Fibroblast of lung (primary cell): ENCODE measurements around the gene SLC5A10. TPM values are rescaled to one million over a fixed set of nuclear protein-coding genes. Genes with fewer than 3 reads are reported as not detected.

Experiments used
- DNase-seq, 2 donors: peaks; one replicate each; pipeline versions ENCODE4 v3.0.0 to v3.0.0-alpha.2; 2010; ENCODE audit warnings: low read depth in 2 of 2
- H2AFZ ChIP-seq: 2 replicates; pipeline ENCODE4 v1.5.1; 2012; ENCODE audit warnings: low read length, control low read depth, inconsistent platforms
- H3K27ac ChIP-seq: 2 replicates; pipeline ENCODE4 v1.5.1; 2011; ENCODE audit warnings: low read length, control low read depth; ENCODE audit not compliant: insufficient read depth
- H3K27me3 ChIP-seq: 2 replicates; pipeline ENCODE4 v1.5.1; 2011; ENCODE audit warnings: mild to moderate bottlenecking, low read length; ENCODE audit not compliant: control insufficient read depth, insufficient read depth
- H3K36me3 ChIP-seq: 2 replicates; pipeline ENCODE4 v1.5.1; 2011; ENCODE audit warnings: low read length; ENCODE audit not compliant: control insufficient read depth, insufficient read depth
- H3K4me1 ChIP-seq: 2 replicates; pipeline ENCODE4 v1.5.1; 2011; ENCODE audit warnings: low read length; ENCODE audit not compliant: control insufficient read depth, insufficient read depth; ENCODE audit errors: extremely low read depth
- H3K4me2 ChIP-seq: 2 replicates; pipeline ENCODE4 v1.5.1; 2011; ENCODE audit warnings: low read length, control low read depth; ENCODE audit not compliant: insufficient read depth; ENCODE audit errors: extremely low read depth
- H3K4me3 ChIP-seq, 4 experiments: fragments of 200-600 bp in 1 of 4; sonication (generic) in 1 of 4; replicated peaks in 1 of 4; 2 replicates each; pipeline ENCODE4 v1.5.1; 2011 to 2016; ENCODE audit warnings: low read length in 4 of 4, low read depth in 3 of 4, mild to moderate bottlenecking in 3 of 4, control low read depth in 2 of 4, inconsistent platforms in 1 of 4, mixed read lengths in 1 of 4; ENCODE audit not compliant: insufficient read depth in 1 of 4; ENCODE audit errors: control extremely low read depth in 1 of 4
- H3K79me2 ChIP-seq: 2 replicates; pipeline ENCODE4 v1.5.1; 2012; ENCODE audit warnings: mild to moderate bottlenecking, low read length, inconsistent platforms; ENCODE audit not compliant: control insufficient read depth, insufficient read depth
- H3K9ac ChIP-seq: 2 replicates; pipeline ENCODE4 v1.5.1; 2011; ENCODE audit warnings: mild to moderate bottlenecking, low read length, control low read depth; ENCODE audit not compliant: insufficient read depth
- H3K9me3 ChIP-seq: 2 replicates; pipeline ENCODE4 v1.5.1; 2012; ENCODE audit warnings: low read depth, low read length; ENCODE audit not compliant: control insufficient read depth, insufficient read depth
- H4K20me1 ChIP-seq: 2 replicates; pipeline ENCODE4 v1.5.1; 2011; ENCODE audit warnings: low read length; ENCODE audit not compliant: control insufficient read depth, insufficient read depth; ENCODE audit errors: extremely low read depth
- EZH2 ChIP-seq: IDR thresholded peaks from 2 replicates; pipeline ENCODE4 v1.5.1; 2012; ENCODE audit warnings: low read length, control low read depth, mild to moderate bottlenecking; ENCODE audit errors: missing control alignments
- polyA plus RNA-seq, 2 donors: library from polyadenylated mRNA; depleted of rRNA in 1 of 2; stranded (reverse) in 1 of 2; unstranded in 1 of 2; fragments of >200 nt; gene quantifications; 2 replicates each; pipeline ENCODE4 v1.2.1, GENCODE V29; 2011 to 2012; ENCODE audit warnings: missing spikeins in 1 of 2
- total RNA-seq: library from RNA; depleted of rRNA; stranded (reverse); fragments of >200 nt; gene quantifications from 2 replicates; pipeline ENCODE4 v1.2.1, GENCODE V29; 2014
- TF ChIP-seq, protein P1 (sequence below), 2 donors: IDR thresholded peaks in 1 of 2; conservative IDR thresholded peaks in 1 of 2; 1 replicate in 1 of 2; 2 replicates in 1 of 2; pipeline ENCODE4 v1.5.1; 2011 to 2012; ENCODE audit warnings: low read length in 2 of 2, control low read depth in 1 of 2, inconsistent platforms in 1 of 2, low read depth in 1 of 2, mild to moderate bottlenecking in 1 of 2

SLC5A10 gene
- total and polyA plus RNA-seq, 2 donors (not counting 1 experiment from before 2014, with no cell fraction given) = not detected

GRCh38 chr17:19017804-19018599, 66.0 kb downstream of the SLC5A10 start:
- Histone ChIP-seq H3K9me3 (no peaks in the 10 kb centered on the region), H3K4me1 (no peaks in the 10 kb centered on the region), H3K27me3 (no peaks in the 10 kb centered on the region), H2AFZ (no peak overlapping the region), H4K20me1 (no peaks in the 10 kb centered on the region), H3K4me3 (no peak overlapping the region), H3K9ac (no peak overlapping the region), H3K36me3 (no peaks in the 10 kb centered on the region), H3K4me2 (no peak overlapping the region), H3K27ac (no peak overlapping the region), H3K79me2 (no peaks in the 10 kb centered on the region)
- TF ChIP-seq EZH2 = no peak
- TF ChIP-seq, protein P1, sequence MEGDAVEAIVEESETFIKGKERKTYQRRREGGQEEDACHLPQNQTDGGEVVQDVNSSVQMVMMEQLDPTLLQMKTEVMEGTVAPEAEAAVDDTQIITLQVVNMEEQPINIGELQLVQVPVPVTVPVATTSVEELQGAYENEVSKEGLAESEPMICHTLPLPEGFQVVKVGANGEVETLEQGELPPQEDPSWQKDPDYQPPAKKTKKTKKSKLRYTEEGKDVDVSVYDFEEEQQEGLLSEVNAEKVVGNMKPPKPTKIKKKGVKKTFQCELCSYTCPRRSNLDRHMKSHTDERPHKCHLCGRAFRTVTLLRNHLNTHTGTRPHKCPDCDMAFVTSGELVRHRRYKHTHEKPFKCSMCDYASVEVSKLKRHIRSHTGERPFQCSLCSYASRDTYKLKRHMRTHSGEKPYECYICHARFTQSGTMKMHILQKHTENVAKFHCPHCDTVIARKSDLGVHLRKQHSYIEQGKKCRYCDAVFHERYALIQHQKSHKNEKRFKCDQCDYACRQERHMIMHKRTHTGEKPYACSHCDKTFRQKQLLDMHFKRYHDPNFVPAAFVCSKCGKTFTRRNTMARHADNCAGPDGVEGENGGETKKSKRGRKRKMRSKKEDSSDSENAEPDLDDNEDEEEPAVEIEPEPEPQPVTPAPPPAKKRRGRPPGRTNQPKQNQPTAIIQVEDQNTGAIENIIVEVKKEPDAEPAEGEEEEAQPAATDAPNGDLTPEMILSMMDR (conservative IDR thresholded peaks at IDR 0.05 in 1 of 2, IDR thresholded peaks at IDR 0.05 in 1 of 2; ENCODE audit: low read depth in 1 of 2, low read length in 2 of 2) = no peak
- no peak for DNase-seq

DNA sequence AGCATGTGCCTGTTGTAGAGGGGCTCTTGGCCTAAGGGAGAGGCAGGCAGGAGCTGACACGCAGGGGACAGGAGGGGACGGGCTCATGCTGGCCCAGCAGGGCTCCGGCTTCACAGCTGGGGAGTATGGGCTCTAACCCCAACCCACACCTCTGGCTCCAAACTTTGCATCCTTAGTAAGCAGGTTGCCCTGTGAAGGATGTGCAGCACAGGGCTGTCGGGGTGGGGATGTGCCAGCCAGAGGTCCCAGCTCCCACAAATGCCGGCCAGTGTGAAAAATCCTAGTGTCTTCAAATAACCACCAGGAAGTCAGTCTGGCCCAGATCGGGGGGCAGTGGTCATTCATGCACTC, 66.6 kb downstream of the SLC5A10 start:
- no peak for TF ChIP-seq EZH2
- TF ChIP-seq, protein P1 (conservative IDR thresholded peaks at IDR 0.05 in 1 of 2, IDR thresholded peaks at IDR 0.05 in 1 of 2; ENCODE audit: low read depth in 1 of 2, low read length in 2 of 2) = no peak
- no peak overlapping the region for H3K27ac ChIP-seq

DNA sequence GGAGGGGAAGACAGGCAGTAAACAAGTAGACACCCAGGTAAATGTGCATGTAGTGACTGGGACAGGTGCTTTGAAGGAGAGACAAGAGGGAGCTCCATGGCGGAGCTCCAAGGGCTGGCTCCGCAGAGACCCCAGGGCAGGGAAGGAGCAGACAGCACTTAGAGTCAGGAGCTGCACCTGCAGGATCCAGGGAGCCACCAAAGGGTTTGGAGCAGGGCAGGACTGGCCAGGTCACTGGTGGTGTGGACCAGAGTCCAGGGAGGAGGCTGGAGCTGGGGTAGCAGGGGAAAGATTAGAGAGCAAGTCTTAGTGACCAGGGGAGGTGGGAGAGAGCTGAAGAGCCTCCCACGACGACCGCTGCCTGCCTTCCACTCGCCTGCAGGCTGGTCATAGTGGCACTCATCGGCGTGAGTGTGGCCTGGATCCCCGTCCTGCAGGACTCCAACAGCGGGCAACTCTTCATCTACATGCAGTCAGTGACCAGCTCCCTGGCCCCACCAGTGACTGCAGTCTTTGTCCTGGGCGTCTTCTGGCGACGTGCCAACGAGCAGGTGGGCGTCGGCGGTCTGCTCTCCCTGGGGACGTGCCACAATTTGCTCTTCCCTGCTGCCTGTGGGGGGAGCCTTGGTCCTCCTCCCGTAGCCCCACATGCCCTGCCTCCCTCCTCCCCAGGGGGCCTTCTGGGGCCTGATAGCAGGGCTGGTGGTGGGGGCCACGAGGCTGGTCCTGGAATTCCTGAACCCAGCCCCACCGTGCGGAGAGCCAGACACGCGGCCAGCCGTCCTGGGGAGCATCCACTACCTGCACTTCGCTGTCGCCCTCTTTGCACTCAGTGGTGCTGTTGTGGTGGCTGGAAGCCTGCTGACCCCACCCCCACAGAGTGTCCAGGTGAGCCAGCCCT, 67.3 kb downstream of the SLC5A10 start:
- Histone ChIP-seq H3K4me1 (no peaks in the 10 kb centered on the region), H3K4me2 (no peak overlapping the region), H2AFZ (no peak overlapping the region), H3K79me2 (no peaks in the 10 kb centered on the region), H3K27ac (no peak overlapping the region), H3K9ac (no peak overlapping the region), H3K27me3 (no peaks in the 10 kb centered on the region), H4K20me1 (no peaks in the 10 kb centered on the region), H3K9me3 (no peaks in the 10 kb centered on the region), H3K4me3 (no peak overlapping the region), H3K36me3 (no peaks in the 10 kb centered on the region)
- TF ChIP-seq, protein P1 (conservative IDR thresholded peaks at IDR 0.05 in 1 of 2, IDR thresholded peaks at IDR 0.05 in 1 of 2; ENCODE audit: low read depth in 1 of 2, low read length in 2 of 2) = no peak
- TF ChIP-seq EZH2 = no peak
- DNase-seq = no peak

More for the DNA sequence above, 66.6 kb downstream of the SLC5A10 start:
- Histone ChIP-seq H2AFZ (no peak overlapping the region), H3K9ac (no peak overlapping the region), H3K4me2 (no peak overlapping the region), H3K36me3 (no peaks in the 10 kb centered on the region), H3K4me1 (no peaks in the 10 kb centered on the region), H3K27me3 (no peaks in the 10 kb centered on the region), H3K79me2 (no peaks in the 10 kb centered on the region), H3K4me3 (no peak overlapping the region), H4K20me1 (no peaks in the 10 kb centered on the region), H3K9me3 (no peaks in the 10 kb centered on the region)
- no peak for DNase-seq
